HG02943 (cell line): ENCODE data around the gene CACNA1E.
A peak's percentile ranks its signal among the peaks of the same experiment; 100 is the strongest.
"Not testable (repeated sequence)": the region's sequence is repeated elsewhere in the genome, so short reads cannot be mapped to it uniquely, and the experiment has no call there.

ENCODE experiments used
- ATAC-seq: cut with Tn5 transposase; IDR thresholded peaks from one replicate; pipeline ENCODE4 v1.9.1; 2021; ENCODE audit warnings: mild to moderate bottlenecking, low read depth, moderate library complexity; ENCODE audit not compliant: unreplicated experiment

The CACNA1E gene

DNA sequence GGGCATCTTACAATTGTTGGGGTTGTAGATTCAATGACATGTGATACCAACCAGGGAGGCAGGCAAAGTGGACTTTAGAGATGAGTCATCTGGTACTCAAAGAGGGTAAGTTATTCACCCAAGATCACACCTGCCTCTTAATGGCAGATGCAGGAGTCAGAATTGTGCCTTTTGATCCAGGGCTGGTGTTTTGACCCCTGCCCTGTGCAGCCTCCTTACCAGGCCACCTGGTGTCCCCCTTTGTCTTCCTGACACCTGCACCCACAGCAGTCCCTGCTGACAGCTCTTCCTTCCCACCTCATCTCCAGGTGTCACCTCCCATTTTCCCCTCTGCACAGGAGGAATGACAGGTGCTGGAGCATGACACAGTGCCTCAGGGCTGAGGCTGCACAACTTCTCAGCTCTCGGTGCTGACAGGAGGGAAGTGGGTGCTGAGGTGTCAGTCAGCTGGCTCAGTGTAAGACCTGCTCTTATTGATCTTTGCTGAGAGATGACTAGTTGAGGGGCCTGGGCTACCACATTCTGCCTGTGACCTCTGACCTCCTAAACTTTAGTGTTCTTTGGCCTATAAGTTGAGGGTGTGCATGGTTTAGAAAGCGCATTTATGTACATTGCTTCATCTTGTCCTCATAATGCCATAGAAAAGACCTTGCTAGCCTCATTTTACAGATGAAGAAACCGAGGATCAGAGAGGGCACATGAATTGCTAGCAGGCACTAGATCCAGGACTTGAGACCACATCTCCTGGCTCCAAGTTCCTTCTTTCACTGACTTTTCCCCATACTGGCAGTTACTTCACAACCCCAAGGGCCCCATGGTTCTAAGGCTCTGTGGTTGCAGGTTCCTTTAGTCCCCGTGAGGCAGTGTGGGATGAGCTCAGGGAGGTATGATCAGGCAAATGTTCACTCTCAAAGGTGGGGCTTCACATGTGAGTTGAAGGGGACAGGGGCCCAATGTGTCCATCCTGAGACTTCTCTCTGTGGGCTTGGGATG is 31.3 kb downstream of the CACNA1E start:
- ATAC-seq: peak; percentile 65

DNA sequence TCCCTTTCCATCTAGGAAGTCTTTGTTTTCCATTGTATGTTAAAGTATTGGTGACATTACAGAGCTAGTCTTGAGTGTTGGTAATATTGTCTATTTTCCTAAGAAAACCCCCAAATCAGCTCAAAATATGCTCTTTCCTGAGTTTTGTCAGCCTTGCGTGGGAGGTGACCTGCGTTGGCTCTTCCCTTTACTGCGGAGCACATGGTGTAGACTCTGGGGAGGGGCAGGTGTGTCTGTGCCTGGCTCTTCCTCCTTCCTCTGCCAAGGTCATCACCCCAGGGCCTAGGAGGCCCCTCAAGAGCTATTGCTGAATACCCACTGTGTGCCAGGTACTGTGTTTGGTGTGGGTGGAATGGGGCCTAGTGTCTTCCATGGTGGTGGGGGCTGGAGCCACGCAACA is 33.4 kb downstream of the CACNA1E start:
- ATAC-seq: no peak

DNA sequence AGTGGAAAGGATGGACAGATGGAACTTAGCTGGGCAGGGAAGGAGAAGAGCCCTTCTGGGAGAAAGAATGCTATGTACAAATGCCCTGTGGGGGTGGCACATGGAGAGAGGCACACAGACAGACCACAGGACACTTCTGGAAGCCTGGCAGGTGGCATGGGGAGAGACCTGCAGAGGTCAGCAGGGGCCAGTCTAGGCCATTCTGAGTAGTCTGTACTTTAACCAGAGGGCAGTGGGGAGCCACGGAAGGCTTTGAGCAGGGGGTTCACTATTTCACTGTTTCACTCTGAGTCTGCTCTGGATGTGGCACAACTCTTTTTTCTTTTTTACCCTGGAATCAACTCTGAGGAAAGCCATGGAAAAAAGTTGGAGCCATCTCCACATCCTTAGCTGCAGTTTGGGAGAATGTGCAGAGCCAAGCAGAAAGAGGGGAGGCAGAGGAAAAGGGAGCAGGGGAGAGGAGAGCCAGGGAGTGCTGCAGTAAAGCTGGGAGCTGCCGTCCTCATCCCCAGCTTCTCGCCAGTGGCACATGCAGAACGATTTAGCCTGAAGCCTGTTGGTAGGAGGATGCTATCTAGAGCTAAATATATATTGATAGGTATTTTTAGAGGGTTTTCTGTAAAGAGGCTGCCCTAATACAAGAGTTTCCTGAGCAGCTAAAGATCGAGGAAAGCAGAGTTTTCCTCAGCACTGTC is 34.0 kb downstream of the CACNA1E start:
- no peak for ATAC-seq

DNA sequence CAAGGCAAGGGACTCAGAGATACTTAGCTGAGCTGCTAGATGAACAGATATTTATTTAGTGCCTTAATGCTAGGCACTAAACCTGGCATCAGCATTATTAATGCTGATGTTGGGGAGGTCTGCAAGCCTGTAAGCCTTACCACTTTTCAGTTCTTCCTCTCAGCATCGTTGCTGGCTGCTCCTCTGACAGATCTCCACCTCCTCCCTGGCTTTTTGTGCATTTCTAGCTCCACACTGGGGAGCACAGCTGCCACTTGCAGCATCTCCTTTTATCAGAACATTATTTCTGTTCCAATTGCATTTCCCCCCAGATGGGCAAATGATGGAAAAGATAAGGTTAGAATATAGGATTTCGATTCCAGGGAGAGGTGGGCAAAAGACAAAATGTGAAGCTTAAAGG is 34.8 kb downstream of the CACNA1E start:
- no peak for ATAC-seq

DNA sequence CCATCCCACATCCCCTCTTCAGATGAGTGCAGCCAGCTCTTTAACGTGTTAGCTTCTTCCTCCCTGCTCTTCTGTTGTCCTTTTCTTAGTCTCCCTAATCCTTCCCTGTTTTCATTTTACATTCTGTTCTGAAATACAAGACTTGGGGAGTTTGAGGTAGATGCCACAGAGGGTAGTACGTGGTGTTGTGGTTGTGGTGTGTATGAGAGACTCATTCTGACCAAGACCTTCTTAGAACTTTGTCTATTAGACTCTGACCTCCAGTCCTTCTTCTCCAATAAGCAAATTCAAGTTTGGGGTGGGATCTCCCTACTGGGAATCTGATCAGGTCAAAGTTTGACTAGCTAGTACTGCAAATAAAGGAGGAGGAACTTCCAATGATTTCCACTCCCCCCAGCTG is 39.5 kb downstream of the CACNA1E start:
- no peak for ATAC-seq

DNA sequence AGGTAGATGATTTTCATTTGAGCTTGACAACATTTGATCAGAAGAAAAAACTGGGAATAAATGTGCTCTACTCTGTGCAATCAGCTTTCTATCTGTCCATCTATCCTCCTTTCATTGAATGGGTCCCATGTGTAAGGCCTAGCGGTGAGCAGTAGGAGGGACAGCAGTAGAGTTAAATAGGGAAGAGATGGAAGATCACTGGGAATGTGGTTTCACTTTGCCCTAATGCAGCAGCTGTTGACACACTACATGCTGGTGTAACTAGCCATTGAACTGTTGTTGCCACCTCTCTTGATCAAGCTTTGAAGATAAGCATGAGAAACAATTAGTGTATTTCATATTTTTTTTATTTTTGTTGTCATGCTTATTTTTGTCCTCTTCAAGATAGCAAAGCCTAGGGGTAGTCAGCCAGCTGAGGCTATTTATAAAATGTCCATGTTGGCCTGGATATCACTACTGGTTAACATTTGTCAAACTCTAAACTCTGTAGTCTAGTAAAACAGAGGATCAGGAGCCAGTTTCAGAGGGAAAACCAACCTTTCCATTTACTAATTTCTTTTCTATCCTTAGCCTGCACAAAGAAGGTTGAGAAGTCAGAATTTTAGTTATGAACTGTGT is 41.9 kb downstream of the CACNA1E start:
- no peak for ATAC-seq

DNA sequence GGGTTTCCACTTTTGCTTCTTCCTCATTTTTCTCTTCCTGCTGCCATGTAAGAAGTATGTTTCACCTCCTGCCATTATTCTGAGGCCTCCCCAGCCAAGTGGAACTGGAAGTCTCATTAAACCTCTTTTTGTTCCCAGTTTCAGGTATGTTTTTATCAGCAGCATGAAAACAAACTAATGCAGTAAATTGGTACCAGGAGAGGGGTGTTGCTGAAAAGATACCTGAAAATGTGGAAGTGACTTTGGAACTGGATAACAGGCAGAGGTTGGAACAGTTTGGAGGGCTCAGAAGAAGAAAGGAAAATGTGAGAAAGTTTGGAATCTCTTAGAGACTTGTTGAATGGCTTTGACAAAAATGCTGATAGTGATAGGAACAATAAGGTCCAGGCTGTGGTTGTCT is 44.9 kb downstream of the CACNA1E start:
- ATAC-seq: not testable (repeated sequence)

DNA sequence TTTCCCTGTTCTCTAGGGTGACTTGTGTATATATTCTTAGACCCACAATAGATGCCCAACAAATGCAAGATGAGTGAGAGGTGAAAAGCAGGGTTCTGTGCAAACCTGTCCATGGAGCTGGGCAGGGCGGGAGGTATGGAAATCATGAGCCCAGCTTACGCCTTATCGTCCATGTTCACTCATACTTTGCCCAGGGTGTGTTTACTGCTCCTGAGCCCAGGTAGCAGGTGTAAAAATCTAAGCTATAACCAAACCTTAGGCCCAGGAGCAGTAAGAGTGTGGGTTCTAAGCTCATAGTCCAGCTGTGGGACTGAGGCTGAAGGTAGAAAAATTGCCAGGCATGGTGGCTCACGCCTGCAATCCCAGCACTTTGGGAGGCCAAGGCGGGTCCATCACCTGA is 48.1 kb downstream of the CACNA1E start:
- ATAC-seq: no peak

DNA sequence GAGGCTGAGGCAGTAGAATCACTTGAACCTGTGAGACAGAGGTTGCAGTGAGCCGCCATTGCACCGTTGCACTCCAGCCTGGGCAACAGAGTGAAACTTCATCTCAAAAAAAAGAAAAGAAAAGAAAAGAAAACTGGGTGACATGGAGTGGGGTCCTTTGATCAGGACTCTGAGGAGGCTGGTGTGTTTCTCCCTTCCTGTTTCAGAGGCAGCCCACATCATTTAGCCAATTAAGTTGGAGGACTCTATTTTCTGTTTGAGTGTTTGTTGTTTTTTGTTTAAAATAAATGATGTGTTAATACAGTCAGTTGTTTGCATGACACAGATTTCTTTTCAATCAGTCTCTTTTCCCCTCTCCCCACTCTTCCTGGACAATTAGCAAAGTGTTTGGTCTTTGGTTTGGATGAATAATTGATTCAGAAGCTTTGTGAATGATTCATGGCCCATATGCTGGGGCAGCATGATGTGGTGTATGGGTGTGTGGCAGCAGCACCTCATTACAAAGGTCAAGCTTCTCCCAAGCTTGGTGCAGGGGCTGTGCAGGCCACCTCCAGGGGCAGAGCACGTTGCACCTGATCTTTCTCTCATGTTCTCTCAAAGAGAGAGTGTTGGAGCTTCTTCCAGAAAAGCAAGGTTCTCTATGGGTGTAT is 48.8 kb downstream of the CACNA1E start:
- ATAC-seq: no peak

DNA sequence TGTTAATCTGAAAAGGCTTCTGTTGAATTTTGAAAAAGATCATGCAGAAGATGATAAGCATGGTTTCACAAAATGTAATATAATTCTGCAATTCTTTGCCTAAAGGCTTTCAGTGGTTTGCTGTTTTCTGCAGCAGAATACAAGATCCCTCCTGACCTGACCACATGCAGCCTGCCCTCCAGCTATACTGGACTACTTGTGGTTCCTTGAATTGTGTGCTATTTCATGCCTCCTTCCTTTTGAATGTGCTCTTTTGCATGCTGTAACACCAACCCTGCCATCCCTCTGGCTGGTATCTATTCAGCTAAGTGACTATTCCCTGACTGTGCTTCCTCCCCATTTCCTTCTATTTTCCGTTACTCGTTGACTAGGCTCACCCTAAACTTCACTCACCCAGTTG is 55.5 kb downstream of the CACNA1E start:
- ATAC-seq: no peak

DNA sequence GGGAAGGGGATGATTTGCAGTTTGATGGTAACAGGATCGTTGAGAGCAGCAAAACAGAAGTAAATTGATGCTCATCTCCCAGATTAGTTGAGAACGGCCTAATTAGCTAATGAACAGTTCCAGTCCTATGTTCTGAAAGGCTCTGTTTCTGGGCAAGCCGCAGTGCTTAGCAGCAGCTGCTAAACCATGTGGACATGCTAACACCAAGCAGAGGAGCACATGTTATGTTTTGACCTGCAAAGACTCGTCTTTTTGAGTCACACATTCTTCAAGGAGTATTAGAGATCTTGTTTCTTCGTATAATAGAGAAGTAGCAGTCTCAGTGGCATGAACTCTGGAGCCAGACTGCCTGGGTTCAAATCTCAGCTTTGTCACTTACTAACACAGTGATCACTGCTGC is 58.1 kb downstream of the CACNA1E start:
- no peak for ATAC-seq

DNA sequence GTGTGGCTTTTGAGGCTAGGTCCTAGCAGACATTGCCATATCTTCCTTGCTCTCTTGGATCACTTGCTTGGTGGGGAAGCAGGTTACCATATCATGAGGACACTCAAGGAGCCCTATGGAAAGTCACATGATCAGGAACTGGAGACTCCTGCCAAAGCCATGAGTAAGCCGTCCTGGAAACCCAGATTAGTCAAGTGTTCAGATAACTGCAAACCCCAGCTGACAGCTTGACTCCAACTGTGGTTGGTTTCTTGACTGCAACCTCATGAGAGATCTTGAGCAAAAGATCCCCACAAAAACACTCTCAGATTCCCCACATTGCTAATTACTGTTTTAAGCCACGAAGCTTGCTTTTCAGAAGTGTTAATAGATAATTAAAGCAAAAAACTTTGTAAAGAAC is 58.6 kb downstream of the CACNA1E start:
- no peak for ATAC-seq

DNA sequence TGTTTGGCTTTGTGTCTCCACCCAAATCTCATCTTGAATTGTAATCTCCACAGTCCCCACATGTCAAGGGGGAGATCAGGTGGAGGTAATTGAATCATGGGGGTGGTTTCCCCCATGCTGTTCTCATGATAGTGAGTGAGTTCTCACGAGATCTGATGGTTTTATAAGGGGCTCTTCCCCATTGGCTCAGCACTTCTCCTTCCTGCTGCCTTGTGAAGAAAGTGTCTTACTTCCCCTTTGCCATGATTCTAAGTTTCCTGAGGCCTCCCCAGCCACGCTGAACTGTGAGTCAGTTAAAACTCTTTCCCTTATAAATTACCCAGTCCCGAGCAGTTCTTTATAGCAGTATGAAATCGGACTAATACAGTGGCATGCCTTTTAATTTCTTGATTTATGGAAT is 59.1 kb downstream of the CACNA1E start:
- not testable (repeated sequence) for ATAC-seq

DNA sequence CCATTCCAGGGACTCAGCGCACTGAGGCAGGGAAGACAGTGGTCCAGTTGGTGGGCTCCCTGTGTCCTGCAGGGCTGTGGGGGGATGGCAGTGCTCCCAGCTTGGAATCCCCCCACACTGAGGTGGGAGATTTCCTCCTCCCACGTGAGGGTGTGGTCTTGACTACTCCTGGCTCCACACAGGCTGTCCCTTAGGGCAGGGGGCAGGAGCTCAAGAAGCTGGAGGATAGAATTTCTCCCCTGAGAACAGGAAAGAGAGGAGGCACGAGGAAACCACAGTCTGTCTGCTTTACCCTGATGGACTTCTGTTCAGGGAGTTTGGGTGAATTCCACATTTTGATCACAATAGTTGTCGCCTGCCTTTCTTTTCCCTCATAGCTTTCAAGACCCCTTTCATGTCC is 62.1 kb downstream of the CACNA1E start:
- ATAC-seq: no peak

DNA sequence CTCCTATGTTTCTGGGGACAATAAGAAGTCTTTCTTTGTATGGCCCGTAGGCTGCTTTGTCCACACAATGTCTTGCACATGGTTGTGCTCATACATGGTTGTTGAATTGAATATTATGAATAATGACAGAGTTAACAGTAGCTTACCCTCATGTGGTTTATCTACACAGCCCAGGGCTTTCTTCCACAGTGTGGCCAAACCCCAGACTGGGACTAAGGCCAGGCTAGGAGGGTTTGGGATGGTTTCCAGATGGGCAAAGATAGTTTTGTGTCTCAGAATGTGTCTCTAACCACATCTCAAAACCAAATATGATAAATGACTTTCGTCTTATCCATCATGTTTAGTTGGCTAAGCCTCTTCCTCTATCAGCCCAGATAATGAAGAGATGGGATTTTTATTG is 65.2 kb downstream of the CACNA1E start:
- ATAC-seq: no peak

DNA sequence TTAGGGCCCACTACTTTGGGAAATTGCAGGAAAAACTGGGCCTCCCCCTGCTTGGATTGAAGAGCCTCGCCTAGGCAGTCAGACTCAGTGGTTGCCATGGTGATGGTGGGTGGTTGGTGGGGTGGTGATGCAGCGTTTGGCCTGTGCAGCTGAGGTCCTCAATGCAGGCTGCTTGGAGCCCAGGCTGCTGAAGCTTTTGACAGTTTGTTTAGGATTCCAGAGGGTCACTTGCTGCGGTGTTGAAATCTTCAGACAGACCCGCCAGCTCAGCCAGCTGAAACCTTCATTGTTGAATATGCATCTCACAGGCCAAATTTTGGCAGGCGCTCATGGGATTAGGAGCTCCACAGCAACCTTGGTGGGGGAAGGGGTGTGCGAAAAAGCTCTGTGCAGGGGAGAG is 67.9 kb downstream of the CACNA1E start:
- ATAC-seq: no peak

DNA sequence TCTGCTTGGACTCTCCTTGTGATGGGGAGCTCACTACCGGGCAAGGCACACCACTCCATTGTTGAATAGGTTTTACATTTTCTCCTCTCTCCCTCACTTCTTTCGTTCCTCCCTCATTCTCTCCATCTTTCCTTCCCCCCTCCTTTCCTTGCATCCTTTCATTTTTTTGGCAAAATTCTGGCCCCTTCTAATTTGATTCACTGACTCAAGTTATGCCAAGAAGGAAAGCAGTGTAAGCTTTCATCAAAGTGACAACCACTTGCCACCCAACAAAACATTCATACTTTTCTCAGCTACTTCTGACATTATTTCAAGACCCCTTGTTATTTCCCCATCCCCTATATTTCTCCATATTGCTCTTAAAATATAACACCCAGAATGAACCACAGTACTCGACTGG is 68.4 kb downstream of the CACNA1E start:
- no peak for ATAC-seq

DNA sequence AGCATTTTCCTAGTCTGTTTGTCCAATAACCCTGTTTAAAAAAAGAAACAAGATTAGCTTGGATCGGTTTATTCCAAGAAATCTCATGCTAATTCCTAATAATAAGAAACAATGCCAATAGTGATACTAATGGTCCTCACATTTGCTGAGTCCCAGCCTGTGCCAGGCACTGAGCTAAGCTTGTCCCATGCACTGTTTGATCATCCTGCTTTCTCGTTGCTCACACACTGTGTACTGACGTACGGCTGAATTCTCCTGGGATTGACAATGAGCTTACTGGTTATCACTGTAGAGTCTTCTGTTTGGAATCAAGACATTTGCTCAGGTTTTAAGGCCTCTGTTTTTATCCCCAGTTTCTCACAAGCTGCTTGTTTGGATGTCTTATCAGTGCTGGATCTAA is 71.1 kb downstream of the CACNA1E start:
- ATAC-seq: no peak

DNA sequence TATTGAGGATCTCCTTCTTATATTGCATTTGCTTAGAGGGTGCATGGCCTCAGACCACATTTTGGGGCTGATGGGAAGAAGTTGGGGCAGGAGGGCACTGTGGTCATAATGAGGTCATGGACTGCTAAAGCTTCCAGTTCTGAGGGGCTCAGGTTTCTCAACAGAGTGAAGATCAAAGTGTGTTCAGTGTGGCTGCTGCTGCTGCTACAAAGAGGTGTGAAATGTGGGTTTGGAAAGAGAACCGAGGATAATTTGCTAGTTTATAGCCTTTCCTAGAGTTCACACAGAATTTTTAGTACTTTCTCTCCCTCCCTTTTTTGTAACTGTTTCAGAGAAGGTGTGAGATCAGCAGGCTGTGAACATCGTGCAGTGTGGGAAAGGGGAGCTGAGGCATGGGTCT is 73.3 kb downstream of the CACNA1E start:
- ATAC-seq: no peak

DNA sequence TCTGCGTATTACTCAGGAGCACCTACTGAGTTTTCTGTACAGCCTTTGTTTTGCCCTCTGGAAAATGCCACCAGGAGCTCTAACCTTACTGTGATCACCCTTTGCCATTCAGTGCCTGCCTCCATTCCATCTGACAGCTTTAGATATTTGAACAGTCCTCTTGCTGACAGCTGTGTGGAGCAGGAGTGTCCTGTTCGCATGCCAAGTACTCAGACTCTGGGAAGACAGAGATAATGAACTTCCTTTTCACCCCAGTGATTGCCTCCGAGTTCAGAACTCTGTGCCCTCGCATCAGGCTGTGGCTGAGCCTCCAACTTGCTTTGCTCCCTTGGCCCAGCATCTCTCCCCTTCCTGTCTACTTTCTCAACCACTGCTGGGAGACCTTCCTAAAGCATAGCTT is 74.0 kb downstream of the CACNA1E start:
- no peak for ATAC-seq

DNA sequence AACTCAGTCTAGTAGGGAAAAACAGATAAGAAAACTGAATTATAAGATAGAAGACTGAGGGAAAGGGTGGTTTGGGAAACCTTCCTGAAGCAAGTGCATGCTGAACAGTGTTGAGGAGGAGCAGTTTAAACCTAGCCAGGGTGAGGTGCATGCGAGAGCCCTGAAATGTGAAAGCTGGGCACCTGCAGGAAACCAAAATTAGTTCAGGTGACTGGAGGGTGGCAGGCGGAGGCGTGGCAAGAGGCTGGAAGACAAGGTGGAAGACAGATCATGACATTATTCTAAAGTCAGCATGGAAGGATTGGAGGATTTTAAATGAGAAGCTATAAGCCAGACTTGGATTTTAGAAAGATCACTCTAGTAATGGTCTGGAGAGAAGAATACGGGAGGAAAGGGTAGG is 75.1 kb downstream of the CACNA1E start:
- no peak for ATAC-seq
